Uterus (tissue), 2 donors: Measurements from ENCODE around the gene KIF1B.

Experiments used
- POLR2A ChIP-seq, 2 donors: fragments of 450-650 bp; IDR thresholded peaks; one replicate each; pipeline ENCODE4 v1.6.1; 2016; ENCODE audit warnings: antibody characterized with exemption in 2 of 2, mild to moderate bottlenecking in 1 of 2, moderate library complexity in 1 of 2
- TF ChIP-seq, protein P1 (sequence below), 4 experiments: fragments of 200-600 bp in 2 of 4; fragments of 450-650 bp in 2 of 4; sonication (generic) in 2 of 4; IDR thresholded peaks; one replicate each; pipeline ENCODE4 v1.5.1; 2016 to 2019; ENCODE audit warnings: antibody characterized with exemption in 4 of 4, mild to moderate bottlenecking in 2 of 4, moderate library complexity in 1 of 4

DNA sequence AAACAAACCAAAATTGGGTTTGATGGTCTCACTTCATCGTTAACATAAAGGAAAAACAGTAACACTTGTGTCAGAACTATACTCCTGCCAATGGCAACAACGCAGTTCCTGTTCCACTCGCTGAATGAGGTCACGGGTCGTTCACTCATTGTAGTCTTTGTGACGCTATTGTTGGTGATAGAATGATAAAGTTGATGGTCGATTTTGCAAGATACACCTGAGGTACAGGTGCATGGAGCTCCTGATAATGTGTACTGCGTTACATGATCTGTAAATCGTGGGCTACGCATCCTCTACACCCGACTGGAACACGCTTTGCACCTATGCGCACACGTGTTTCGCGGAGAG lies 219.5 kb downstream of the KIF1B start:
- TF ChIP-seq POLR2A (IDR thresholded peaks at IDR 0.05) = no peak
- TF ChIP-seq, protein P1, sequence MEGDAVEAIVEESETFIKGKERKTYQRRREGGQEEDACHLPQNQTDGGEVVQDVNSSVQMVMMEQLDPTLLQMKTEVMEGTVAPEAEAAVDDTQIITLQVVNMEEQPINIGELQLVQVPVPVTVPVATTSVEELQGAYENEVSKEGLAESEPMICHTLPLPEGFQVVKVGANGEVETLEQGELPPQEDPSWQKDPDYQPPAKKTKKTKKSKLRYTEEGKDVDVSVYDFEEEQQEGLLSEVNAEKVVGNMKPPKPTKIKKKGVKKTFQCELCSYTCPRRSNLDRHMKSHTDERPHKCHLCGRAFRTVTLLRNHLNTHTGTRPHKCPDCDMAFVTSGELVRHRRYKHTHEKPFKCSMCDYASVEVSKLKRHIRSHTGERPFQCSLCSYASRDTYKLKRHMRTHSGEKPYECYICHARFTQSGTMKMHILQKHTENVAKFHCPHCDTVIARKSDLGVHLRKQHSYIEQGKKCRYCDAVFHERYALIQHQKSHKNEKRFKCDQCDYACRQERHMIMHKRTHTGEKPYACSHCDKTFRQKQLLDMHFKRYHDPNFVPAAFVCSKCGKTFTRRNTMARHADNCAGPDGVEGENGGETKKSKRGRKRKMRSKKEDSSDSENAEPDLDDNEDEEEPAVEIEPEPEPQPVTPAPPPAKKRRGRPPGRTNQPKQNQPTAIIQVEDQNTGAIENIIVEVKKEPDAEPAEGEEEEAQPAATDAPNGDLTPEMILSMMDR (IDR thresholded peaks at IDR 0.05) = no peak
